ENCODE results near the gene FRMD3.

Gene FRMD3

GRCh38 chr9:83574482-83574881 lies 36.3 kb upstream of the FRMD3 start:
- Histone ChIP-seq H3K4me3 (IDR thresholded peaks at IDR 0.05; ENCODE audit: insufficient read depth, low read depth, low read length) (no peak overlapping the region), H3K4me2 (peak overlapping the region; percentile 62), H3K9ac (no peak overlapping the region), H3K4me1 (ENCODE audit: low read depth, poor library complexity, severe bottlenecking) (peaks cover 18% of the 10 kb centered on the region), H4K20me1 (ENCODE audit: insufficient read depth) (no peaks in the 10 kb centered on the region), H3K27ac (no peak overlapping the region), H3K36me3 (ENCODE audit: insufficient read depth) (no peaks in the 10 kb centered on the region), H3K27me3 (ENCODE audit: insufficient read depth, low read depth) (no peaks in the 10 kb centered on the region), H3K79me2 (ENCODE audit: insufficient read depth, low read depth) (no peaks in the 10 kb centered on the region), H2AFZ (ENCODE audit: low read depth) (no peak overlapping the region)
- TF ChIP-seq, protein P1, sequence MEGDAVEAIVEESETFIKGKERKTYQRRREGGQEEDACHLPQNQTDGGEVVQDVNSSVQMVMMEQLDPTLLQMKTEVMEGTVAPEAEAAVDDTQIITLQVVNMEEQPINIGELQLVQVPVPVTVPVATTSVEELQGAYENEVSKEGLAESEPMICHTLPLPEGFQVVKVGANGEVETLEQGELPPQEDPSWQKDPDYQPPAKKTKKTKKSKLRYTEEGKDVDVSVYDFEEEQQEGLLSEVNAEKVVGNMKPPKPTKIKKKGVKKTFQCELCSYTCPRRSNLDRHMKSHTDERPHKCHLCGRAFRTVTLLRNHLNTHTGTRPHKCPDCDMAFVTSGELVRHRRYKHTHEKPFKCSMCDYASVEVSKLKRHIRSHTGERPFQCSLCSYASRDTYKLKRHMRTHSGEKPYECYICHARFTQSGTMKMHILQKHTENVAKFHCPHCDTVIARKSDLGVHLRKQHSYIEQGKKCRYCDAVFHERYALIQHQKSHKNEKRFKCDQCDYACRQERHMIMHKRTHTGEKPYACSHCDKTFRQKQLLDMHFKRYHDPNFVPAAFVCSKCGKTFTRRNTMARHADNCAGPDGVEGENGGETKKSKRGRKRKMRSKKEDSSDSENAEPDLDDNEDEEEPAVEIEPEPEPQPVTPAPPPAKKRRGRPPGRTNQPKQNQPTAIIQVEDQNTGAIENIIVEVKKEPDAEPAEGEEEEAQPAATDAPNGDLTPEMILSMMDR (conservative IDR thresholded peaks at IDR 0.05; ENCODE audit: low read depth, low read length), result no peak

DNA sequence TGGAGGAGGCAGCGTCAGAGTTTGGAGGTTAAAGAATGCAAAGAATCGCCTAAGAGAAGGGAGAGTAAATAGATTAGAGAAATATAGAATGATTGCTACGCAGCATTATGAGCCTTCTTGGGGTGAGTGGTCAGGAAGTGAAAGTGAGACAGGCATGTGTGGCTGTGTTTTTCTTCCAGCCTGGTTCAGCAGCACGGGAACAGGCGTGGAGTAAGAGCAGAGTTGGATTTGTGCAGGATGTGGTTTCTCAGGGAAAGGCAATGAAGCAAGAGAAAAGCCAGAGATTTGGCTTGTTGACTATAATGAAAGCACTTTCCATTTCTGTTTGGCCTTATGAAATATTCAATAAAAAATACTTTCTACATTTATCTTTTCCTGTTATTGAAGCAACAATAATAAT lies 34.3 kb upstream of the FRMD3 start:
- Histone ChIP-seq H3K27ac (no peak overlapping the region), H3K79me2 (ENCODE audit: insufficient read depth, low read depth) (no peaks in the 10 kb centered on the region), H3K27me3 (ENCODE audit: insufficient read depth, low read depth) (no peaks in the 10 kb centered on the region), H2AFZ (ENCODE audit: low read depth) (no peak overlapping the region), H4K20me1 (ENCODE audit: insufficient read depth) (no peaks in the 10 kb centered on the region), H3K4me1 (ENCODE audit: low read depth, poor library complexity, severe bottlenecking) (peaks cover 18% of the 10 kb centered on the region), H3K9ac (no peak overlapping the region), H3K4me2 (no peak overlapping the region), H3K4me3 (IDR thresholded peaks at IDR 0.05; ENCODE audit: insufficient read depth, low read depth, low read length) (no peak overlapping the region), H3K36me3 (ENCODE audit: insufficient read depth) (no peaks in the 10 kb centered on the region)
- TF ChIP-seq, protein P1 (conservative IDR thresholded peaks at IDR 0.05; ENCODE audit: low read depth, low read length), result no peak

- Histone ChIP-seq H4K20me1 (ENCODE audit: insufficient read depth) (no peaks in the 10 kb centered on the region), H3K9ac (no peak overlapping the region), H3K27me3 (ENCODE audit: insufficient read depth, low read depth) (no peaks in the 10 kb centered on the region), H3K4me2 (no peak overlapping the region), H3K79me2 (ENCODE audit: insufficient read depth, low read depth) (no peaks in the 10 kb centered on the region), H3K4me1 (ENCODE audit: low read depth, poor library complexity, severe bottlenecking) (peaks cover 17% of the 10 kb centered on the region), H3K36me3 (ENCODE audit: insufficient read depth) (no peaks in the 10 kb centered on the region), H3K4me3 (IDR thresholded peaks at IDR 0.05; ENCODE audit: insufficient read depth, low read depth, low read length) (no peak overlapping the region), H2AFZ (ENCODE audit: low read depth) (no peak overlapping the region), H3K27ac (no peak overlapping the region)
- TF ChIP-seq, protein P1 (conservative IDR thresholded peaks at IDR 0.05; ENCODE audit: low read depth, low read length), result no peak
These were observed 32.2 kb upstream of the FRMD3 start for GRCh38 chr9:83570359-83570758.

DNA sequence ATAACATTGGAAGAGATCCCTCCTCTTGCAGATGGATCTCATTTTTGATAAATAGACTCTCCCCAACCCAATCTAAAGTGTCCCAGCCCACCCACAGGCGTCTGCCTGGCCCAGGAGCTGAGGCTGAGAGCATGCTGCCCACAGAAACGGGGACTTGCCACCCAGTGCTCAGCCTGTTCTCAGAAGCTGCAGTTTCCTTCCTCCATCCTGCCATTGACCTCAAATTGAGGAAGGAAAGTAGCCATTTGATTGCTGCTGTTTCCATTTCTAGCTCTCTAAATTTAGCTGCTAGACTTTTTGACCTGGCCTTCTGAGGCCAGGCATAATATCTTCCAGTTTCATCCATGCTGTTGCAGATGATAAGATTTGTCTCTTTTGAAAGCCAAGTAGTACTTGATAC lies 31.1 kb upstream of the FRMD3 start:
- H3K27me3 ChIP-seq (ENCODE audit: insufficient read depth, low read depth), result no peaks in the 10 kb centered on the region
- H3K4me2 ChIP-seq, result no peak overlapping the region
- H3K9ac ChIP-seq, result no peak overlapping the region
- H4K20me1 ChIP-seq (ENCODE audit: insufficient read depth), result no peaks in the 10 kb centered on the region
- H3K4me1 ChIP-seq (ENCODE audit: low read depth, poor library complexity, severe bottlenecking), result peaks cover 7% of the 10 kb centered on the region
- no peak overlapping the region for H2AFZ ChIP-seq (ENCODE audit: low read depth)
- H3K27ac ChIP-seq, result no peak overlapping the region
- H3K36me3 ChIP-seq (ENCODE audit: insufficient read depth), result no peaks in the 10 kb centered on the region
- TF ChIP-seq, protein P1 (conservative IDR thresholded peaks at IDR 0.05; ENCODE audit: low read depth, low read length), result no peak
- H3K4me3 ChIP-seq (IDR thresholded peaks at IDR 0.05; ENCODE audit: insufficient read depth, low read depth, low read length), result no peak overlapping the region
- H3K79me2 ChIP-seq (ENCODE audit: insufficient read depth, low read depth), result no peaks in the 10 kb centered on the region

All from KMS-11 (cell line).